Activated CD4-positive, alpha-beta T cell treated with anti-CD3 and anti-CD28 coated beads for 36 hours (primary cell): ENCODE data around the gene CAPN11. TPM values are rescaled to one million over a fixed set of nuclear protein-coding genes. Genes with fewer than 3 reads are reported as not detected.

ENCODE experiments used
- ATAC-seq: fragments of 200-7000 bp; cut with Tn5 transposase; one replicate; pipeline ENCODE4 v1.10.0; 2021; ENCODE audit warnings: mild to moderate bottlenecking, moderate library complexity
- CTCF ChIA-PET: fragments of 350-600 bp; sonication (Branson Sonifier 250); formaldehyde crosslinking; loops from one replicate; lab custom pipeline; 2021; ENCODE audit warnings: antibody characterized with exemption; lab: Charles Lee
- POLR2A ChIA-PET: fragments of 350-600 bp; sonication (Branson Sonifier 250); formaldehyde crosslinking; loops from one replicate; lab custom pipeline; 2021; ENCODE audit warnings: antibody characterized with exemption, inconsistent platforms; lab: Charles Lee
- DNase-seq: peaks from one replicate; pipeline ENCODE4 v3.0.0-alpha.2; 2020
- H3K27ac Mint-ChIP-seq: one replicate; pipeline ENCODE4 v1.8.0; 2021; ENCODE audit warnings: mixed read lengths
- H3K27me3 Mint-ChIP-seq: one replicate; pipeline ENCODE4 v1.8.0; 2021; ENCODE audit warnings: mixed read lengths
- H3K36me3 Mint-ChIP-seq: one replicate; pipeline ENCODE4 v1.8.0; 2021; ENCODE audit warnings: low read depth, mixed read lengths
- H3K4me1 Mint-ChIP-seq: one replicate; pipeline ENCODE4 v1.8.0; 2021; ENCODE audit warnings: mixed read lengths
- H3K4me3 Mint-ChIP-seq: one replicate; pipeline ENCODE4 v1.8.0; 2021; ENCODE audit warnings: mild to moderate bottlenecking, moderate library complexity, mixed read lengths
- H3K9me3 Mint-ChIP-seq: one replicate; pipeline ENCODE4 v1.8.0; 2021; ENCODE audit warnings: low read depth, mixed read lengths
- intact Hi-C, 2 experiments: fragments of 100-400 bp; cut with DNase I in 1 of 2; cut with micrococcal nuclease in 1 of 2; formaldehyde crosslinking; loops; one replicate each; pipeline versions ENCODE4 v1.14.2 to v1.15.1; 2022 to 2024; cut with DNase I, micrococcal nuclease
- total RNA-seq, 2 experiments: library from RNA; stranded (reverse); gene quantifications; one replicate each; pipeline ENCODE4 v1.2.3, GENCODE V29; 2021

The CAPN11 gene
- total RNA-seq, 2 experiments from 2014 or later, result 1.2 to 1.3 TPM

DNA sequence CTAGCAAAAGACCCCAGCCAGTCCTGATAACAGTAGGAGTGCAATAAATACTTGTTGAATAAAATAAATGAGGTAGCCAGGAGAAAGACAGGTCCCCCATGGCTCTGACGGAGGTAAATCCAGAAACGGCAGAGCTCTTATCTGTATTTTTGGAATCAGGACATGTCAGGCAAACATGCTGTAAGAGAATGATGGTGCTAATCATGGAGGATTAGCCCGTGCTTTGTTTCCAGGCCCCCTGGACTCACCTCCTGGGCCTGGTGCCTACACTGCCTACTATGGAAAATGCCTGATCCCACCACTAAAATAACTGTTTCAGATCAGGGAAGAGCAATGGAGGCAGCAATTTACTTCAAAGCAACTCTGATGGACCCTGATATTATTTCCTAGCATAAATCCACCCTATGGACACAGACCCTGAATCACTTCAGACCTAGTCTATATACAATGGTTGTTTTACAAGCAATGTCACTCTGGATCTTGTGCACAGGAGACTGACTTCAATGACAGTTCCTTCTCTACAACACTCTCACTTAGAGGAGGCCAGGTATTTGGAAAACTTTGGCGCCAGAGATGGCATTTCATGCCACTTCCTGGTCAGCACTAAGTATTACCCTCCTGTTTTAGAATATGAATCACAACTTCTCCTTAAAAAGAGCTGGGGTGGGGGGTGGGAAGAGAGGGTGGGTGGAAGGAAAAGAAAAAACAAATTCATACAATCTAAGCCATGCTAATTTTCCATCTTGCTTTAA, 37.8 kb upstream of the CAPN11 start:
- ATAC-seq (no peak), DNase-seq (no peak)
- H3K4me3 Mint-ChIP-seq, result no peak overlapping the region
- H3K36me3 Mint-ChIP-seq, result peaks cover 10% of the 10 kb centered on the region
- peaks cover 75% of the 10 kb centered on the region for H3K4me1 Mint-ChIP-seq
- POLR2A ChIA-PET, result interaction anchor here (0.5 to 0.6 kb wide), 2 partner anchors 91 to 317 kb away, joined by 3 to 6 read pairs; no protein-coding TSS in a partner anchor
- no peaks in the 10 kb centered on the region for H3K9me3 Mint-ChIP-seq
- no peaks in the 10 kb centered on the region for H3K27me3 Mint-ChIP-seq
- H3K27ac Mint-ChIP-seq, result no peak overlapping the region
- CTCF ChIA-PET, result interaction anchor here (1.0 to 1.3 kb wide), 4 partner anchors 9 to 147 kb away, joined by 3 to 5 read pairs (median 4); no protein-coding TSS in a partner anchor
- intact Hi-C loops, result no loop called here

- ATAC-seq (no peak), DNase-seq (peak; percentile 22)
- H3K4me1 Mint-ChIP-seq, result peaks cover 69% of the 10 kb centered on the region
- POLR2A ChIA-PET, result no interaction called here
- peak overlapping the region; percentile 64 for H3K27ac Mint-ChIP-seq
- no peaks in the 10 kb centered on the region for H3K9me3 Mint-ChIP-seq
- CTCF ChIA-PET, result interaction anchor here (0.6 to 1.4 kb wide), 2 partner anchors 30 to 476 kb away, joined by 3 read pairs; no protein-coding TSS in a partner anchor
- peak overlapping the region; percentile 1 for H3K4me3 Mint-ChIP-seq
- intact Hi-C loops, result no loop called here
- no peaks in the 10 kb centered on the region for H3K27me3 Mint-ChIP-seq
- peaks cover 16% of the 10 kb centered on the region for H3K36me3 Mint-ChIP-seq
These were observed 35.8 kb upstream of the CAPN11 start for GRCh38 chr6:44122801-44123200.

DNA sequence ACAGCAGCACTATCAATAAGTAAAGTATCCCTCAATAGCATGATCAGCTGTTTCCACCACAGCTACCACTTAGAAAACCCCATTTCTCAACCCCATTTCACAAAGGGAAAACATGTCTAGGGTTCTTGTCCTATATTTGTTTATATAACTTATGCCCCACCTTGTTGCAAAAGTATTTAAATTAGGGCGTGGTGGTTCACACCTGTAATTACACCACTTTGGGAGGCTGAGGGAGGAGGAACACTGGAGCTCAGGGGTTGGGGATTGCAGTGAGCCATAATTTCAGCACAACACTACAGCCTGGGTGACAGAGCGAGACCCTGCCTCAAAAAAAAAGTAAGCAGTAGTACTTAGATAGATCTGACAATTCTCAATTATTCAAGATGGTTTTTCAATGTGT, 35.1 kb upstream of the CAPN11 start:
- CTCF ChIA-PET, result interaction anchor here (0.5 to 1.4 kb wide), 5 partner anchors 30 to 475 kb away, joined by 3 read pairs; no protein-coding TSS in a partner anchor
- intact Hi-C loops, result no loop called here
- DNase-seq (no peak), ATAC-seq (no peak)
- POLR2A ChIA-PET, result interaction anchor here (1.2 kb wide), 1 partner anchor 123 kb away, joined by 3 read pairs; the partner anchor contains the start of gene HSP90AB1
- H3K4me1 Mint-ChIP-seq, result peaks cover 65% of the 10 kb centered on the region
- H3K4me3 Mint-ChIP-seq, result no peak overlapping the region
- peak overlapping the region; percentile 21 for H3K27ac Mint-ChIP-seq
- H3K36me3 Mint-ChIP-seq, result peaks cover 13% of the 10 kb centered on the region
- H3K27me3 Mint-ChIP-seq, result no peaks in the 10 kb centered on the region
- H3K9me3 Mint-ChIP-seq, result no peaks in the 10 kb centered on the region

DNA sequence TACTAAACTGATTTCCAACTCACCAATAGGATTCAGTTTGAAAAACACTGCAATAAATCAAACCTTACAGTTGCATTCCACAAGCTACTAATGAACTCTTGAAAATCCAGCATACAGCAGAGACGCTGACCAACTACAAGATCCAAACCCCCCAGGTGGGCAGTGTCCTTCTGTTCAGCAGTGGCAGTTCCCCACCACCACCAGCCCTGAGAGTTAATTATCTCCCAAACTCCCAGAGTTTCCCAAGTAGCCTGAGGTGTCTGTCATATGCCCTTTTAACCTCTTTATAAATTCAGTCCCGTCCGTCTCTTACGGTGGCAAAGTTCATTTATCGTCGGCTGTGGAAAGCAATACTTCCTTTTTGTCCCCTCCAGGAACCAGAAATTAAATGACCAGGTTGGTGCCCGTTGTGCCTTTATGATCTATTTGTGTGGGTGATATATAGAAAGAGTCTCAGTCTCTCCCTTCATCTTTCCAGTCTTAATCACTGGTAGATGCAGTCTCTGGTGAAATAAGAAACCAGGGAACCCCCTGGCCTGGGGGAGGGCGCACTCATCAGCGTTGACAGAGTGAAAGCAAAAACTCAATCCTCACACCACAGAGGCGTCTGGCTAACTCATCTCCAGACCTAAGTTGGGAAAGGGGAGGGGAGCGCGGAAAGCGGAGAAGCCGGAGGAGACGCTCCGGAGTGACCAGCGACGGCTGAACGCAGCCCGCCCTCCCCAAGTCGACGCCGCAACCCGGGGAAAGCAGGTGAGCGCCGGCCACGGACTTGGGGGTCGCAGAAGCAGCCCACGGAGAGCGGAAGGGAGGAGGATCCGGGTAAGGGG, 32.1 kb upstream of the CAPN11 start:
- Mint-ChIP-seq H3K4me1 (peaks cover 46% of the 10 kb centered on the region), H3K4me3 (peak overlapping the region; percentile 82), H3K27ac (peak overlapping the region; percentile 96), H3K36me3 (peaks cover 13% of the 10 kb centered on the region), H3K9me3 (no peaks in the 10 kb centered on the region), H3K27me3 (no peaks in the 10 kb centered on the region)
- DNase-seq, result peak; percentile 93
- ChIA-PET CTCF (no interaction called here), POLR2A (no interaction called here)
- peak; percentile 87 for ATAC-seq
- intact Hi-C loops, result loop anchor here (1.0 to 5.0 kb wide), 15 partner anchors 46 to 954 kb away; partner anchors contain the start of genes NFKBIE (in 2 of the 2), AARS2 (in 1 of the 2), CDC5L (in 1 of the 2) and GTPBP2 (in 1 of the 2)

DNA sequence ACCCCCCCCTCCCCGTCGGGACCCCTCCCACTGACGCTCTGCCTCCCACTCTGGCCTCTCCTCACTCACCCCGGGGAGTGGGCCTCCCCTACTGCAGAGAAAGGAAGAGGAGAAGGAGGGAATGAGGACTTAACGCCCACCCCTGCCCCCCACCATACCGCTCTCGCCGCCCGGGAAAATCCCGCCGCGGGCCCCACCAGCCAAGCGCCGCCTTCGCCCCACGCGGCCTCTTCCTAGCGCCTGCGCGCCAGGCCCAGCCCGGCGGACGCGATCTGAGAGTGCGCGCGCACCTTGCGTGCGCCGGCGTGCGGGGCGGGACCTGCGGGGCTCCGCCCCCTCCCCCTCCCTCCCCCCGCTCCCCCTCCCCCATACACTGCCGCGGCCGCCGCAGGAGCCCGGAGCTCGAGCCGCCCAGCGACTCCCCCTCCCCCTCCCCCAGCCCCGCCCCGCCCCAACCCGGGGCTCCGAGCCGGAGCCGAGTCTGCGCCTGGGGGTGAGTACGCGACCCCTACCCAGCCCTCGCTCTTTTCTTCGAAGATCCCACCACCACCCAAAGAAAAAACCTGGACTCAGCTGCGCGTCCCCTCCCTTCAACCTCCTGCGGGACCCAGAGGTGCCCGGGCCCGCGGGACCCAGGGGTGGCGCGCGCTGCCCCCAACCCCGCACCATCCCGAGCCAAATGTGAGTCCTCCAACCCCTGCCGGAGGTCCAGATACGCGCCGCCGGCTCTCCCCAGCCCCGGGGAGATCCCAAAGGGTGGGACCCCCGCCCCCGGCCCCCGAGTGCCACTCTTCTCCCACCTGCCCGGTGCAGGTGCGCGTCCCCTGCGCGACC, 31.2 kb upstream of the CAPN11 start, which contains the start of the genes MRPL14 and TMEM63B:
Gene MRPL14, minus strand, starts transcription at position 267 of the 834 bp plus-strand sequence. CDS start 10,841 bp downstream, outside the sequence.
Gene TMEM63B, plus strand, starts transcription at position 369 of the 834 bp plus-strand sequence. CDS start 7,031 bp downstream, outside the sequence.
- DNase-seq, result peak; percentile 95
- no peaks in the 10 kb centered on the region for H3K9me3 Mint-ChIP-seq
- POLR2A ChIA-PET, result no interaction called here

DNA sequence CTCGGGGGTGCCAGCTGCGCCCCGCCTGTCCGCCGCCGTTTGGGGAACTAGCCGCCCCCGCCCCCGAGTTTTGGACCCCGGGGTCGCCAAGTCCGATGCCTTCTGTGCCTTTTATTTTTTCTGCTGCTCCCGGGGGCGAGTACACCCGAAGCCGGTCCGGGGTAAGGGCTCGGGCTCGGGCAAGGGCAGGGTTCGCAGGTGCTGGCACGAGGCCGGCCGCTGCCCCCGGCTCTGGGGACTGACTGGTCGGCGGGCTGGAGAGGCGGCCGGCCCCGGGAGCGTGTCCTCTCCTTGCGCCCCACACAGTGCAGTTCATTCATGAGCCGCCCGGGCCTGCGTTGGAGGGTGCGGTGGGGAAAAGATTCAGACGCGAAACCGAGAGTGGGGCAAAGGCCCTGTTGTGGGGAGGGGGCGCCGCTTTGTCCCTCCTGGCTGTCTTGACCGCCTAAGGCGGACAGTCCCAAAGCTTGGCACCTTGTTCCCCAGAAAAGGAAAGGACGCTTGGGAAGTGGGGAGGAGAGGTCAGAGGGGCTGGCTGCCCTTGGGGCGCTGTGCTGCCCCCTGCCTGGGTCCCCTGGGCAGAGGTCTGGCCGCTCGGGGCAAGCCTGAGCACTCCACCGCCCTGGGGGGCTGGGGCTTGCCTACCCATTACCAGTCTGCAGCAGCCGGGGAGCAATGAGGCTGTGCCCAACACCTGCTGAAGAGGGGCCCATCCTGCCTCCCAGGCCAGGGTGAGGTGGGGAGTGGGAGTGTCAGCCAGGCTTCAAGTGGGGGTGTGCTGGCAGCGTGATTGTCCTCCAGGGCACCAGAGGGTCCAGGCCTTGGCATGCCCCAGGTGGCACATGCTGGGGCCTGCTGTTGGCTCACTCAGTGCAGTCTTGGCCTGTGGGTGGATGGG, 30.4 kb upstream of the CAPN11 start:
- DNase-seq (peak; percentile 41), ATAC-seq (no peak)
- POLR2A ChIA-PET, result no interaction called here
- CTCF ChIA-PET, result no interaction called here
- H3K9me3 Mint-ChIP-seq, result no peaks in the 10 kb centered on the region
- H3K36me3 Mint-ChIP-seq, result peaks cover 13% of the 10 kb centered on the region
- intact Hi-C loops, result loop anchor here (5.0 kb wide), 2 partner anchors 44 to 956 kb away; partner anchors contain the start of gene SRF (in 1 of the 2)
- peak overlapping the region; percentile 82 for H3K4me3 Mint-ChIP-seq
- no peaks in the 10 kb centered on the region for H3K27me3 Mint-ChIP-seq
- peaks cover 38% of the 10 kb centered on the region for H3K4me1 Mint-ChIP-seq
- H3K27ac Mint-ChIP-seq, result no peak overlapping the region

More for the DNA sequence above, 31.2 kb upstream of the CAPN11 start, which contains the start of the genes MRPL14 and TMEM63B:
- CTCF ChIA-PET, result no interaction called here
- Mint-ChIP-seq H3K4me3 (peak within 1 kb of the TSS; percentile 82), H3K27me3 (no peaks in the 10 kb centered on the region), H3K36me3 (peaks cover 13% of the 10 kb centered on the region), H3K27ac (peak within 1 kb of the TSS; percentile 96), H3K4me1 (peaks cover 46% of the 10 kb centered on the region)
- intact Hi-C loops, result loop anchor here (1.0 to 5.0 kb wide), 14 partner anchors 45 to 955 kb away; partner anchors contain the start of genes NFKBIE (in 2 of the 2), AARS2 (in 1 of the 2), CDC5L (in 1 of the 2) and GTPBP2 (in 1 of the 2)
- peak; percentile 81 for ATAC-seq

- H3K9me3 Mint-ChIP-seq, result no peaks in the 10 kb centered on the region
- no peaks in the 10 kb centered on the region for H3K27me3 Mint-ChIP-seq
- peaks cover 10% of the 10 kb centered on the region for H3K36me3 Mint-ChIP-seq
- peaks cover 24% of the 10 kb centered on the region for H3K4me1 Mint-ChIP-seq
- no peak overlapping the region for H3K4me3 Mint-ChIP-seq
- intact Hi-C loops, result loop anchor here (5.0 kb wide), 2 partner anchors 42 to 958 kb away; partner anchors contain the start of gene SRF (in 1 of the 2)
- no peak for DNase-seq
- CTCF ChIA-PET, result interaction anchor here (0.5 to 1.5 kb wide), 5 partner anchors 9 to 361 kb away, joined by 3 to 5 read pairs (median 3); no protein-coding TSS in a partner anchor
- no peak for ATAC-seq
- H3K27ac Mint-ChIP-seq, result no peak overlapping the region
- POLR2A ChIA-PET, result interaction anchor here (0.6 to 1.0 kb wide), 4 partner anchors 11 to 746 kb away, joined by 3 to 8 read pairs (median 3); no protein-coding TSS in a partner anchor
These were observed 28.7 kb upstream of the CAPN11 start for GRCh38 chr6:44129841-44130322.

DNA sequence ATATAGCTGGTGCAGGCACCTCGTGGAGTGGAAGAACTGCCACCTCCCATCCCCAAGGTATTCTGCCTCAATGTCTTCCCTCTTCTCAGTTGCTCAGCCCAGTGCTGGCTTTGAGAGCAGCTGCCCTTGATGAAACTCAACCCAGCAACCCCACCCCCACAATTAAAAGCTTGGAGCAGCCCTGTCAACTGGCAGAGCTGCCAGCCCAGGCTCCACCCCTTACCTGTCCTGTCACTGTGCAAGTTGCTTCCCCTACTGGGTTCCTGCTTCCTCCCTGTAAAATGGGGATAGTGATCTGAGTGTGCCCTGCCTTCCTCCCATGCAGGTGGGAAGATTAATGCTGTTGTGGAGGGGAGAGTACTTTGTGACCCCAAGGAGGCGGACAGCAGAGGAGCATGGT, 26.7 kb upstream of the CAPN11 start:
- ChIA-PET CTCF (interaction anchor here (0.6 to 1.5 kb wide), 6 partner anchors 19 to 93 kb away, joined by 3 to 5 read pairs (median 4); no protein-coding TSS in a partner anchor), POLR2A (interaction anchor here (0.6 to 1.5 kb wide), 3 partner anchors 40 to 849 kb away, joined by 4 to 11 read pairs (median 5); no protein-coding TSS in a partner anchor)
- Mint-ChIP-seq H3K27ac (no peak overlapping the region), H3K9me3 (no peaks in the 10 kb centered on the region), H3K4me3 (no peak overlapping the region), H3K36me3 (peaks cover 2% of the 10 kb centered on the region), H3K27me3 (no peaks in the 10 kb centered on the region), H3K4me1 (peaks cover 8% of the 10 kb centered on the region)
- intact Hi-C loops, result no loop called here
- no peak for ATAC-seq
- no peak for DNase-seq

DNA sequence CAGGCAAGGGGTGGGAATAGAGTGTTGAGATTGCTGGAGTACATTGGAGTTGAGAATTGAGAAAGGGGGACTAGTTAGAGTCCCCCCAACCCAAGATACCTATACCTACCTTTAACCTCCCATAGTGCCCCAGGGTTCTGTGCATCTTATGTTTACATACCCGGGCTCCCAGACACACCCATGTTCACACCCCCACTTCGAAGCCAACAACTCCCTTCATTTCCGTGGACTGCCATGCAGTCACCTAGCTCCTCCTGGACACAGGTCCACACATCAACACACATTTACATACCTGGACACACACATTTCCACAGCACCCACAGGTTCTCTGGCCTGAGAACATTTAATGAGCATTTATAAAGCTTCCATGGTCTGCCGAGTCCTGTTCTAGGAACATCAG, 26.1 kb upstream of the CAPN11 start:
- Mint-ChIP-seq H3K27ac (no peak overlapping the region), H3K9me3 (no peaks in the 10 kb centered on the region), H3K27me3 (no peaks in the 10 kb centered on the region), H3K4me1 (peaks cover 8% of the 10 kb centered on the region), H3K36me3 (peaks cover 5% of the 10 kb centered on the region), H3K4me3 (no peak overlapping the region)
- intact Hi-C loops, result no loop called here
- ChIA-PET CTCF (interaction anchor here (0.8 to 1.5 kb wide), 4 partner anchors 18 to 40 kb away, joined by 3 to 5 read pairs (median 4); no protein-coding TSS in a partner anchor), POLR2A (no interaction called here)
- no peak for DNase-seq
- no peak for ATAC-seq
